ENCODE results near the gene CCT7.

CCT7 gene

GRCh38 chr2:73225513-73226360 is 8.4 kb upstream of the CCT7 start:
- no peak for TF ChIP-seq CTCF (IDR thresholded peaks at IDR 0.05; ENCODE audit: low read length, missing control alignments)
- DNase-seq (ENCODE audit: low read depth), result no peak
- H3K4me3 ChIP-seq (replicated peaks; ENCODE audit: low read depth, low read length), result no peak overlapping the region

GRCh38 chr2:73227086-73227485 is 7.0 kb upstream of the CCT7 start:
- no peak overlapping the region for H3K4me3 ChIP-seq (replicated peaks; ENCODE audit: low read depth, low read length)
- no peak for TF ChIP-seq CTCF (IDR thresholded peaks at IDR 0.05; ENCODE audit: low read length, missing control alignments)
- no peak for DNase-seq (ENCODE audit: low read depth)

- TF ChIP-seq CTCF (IDR thresholded peaks at IDR 0.05; ENCODE audit: low read length, missing control alignments), result no peak
- H3K4me3 ChIP-seq (replicated peaks; ENCODE audit: low read depth, low read length), result no peak overlapping the region
- no peak for DNase-seq (ENCODE audit: low read depth)
Observed at GRCh38 chr2:73228631-73229030, 5.5 kb upstream of the CCT7 start.

GRCh38 chr2:73232403-73233153 is 1.5 kb upstream of the CCT7 start:
- DNase-seq (ENCODE audit: low read depth), result no peak
- peak overlapping the region; percentile 95 for H3K4me3 ChIP-seq (replicated peaks; ENCODE audit: low read depth, low read length)
- no peak for TF ChIP-seq CTCF (IDR thresholded peaks at IDR 0.05; ENCODE audit: low read length, missing control alignments)

GRCh38 chr2:73233154-73233931 is 765 bp upstream of the CCT7 start, which contains the start of gene PRADC1:
Gene PRADC1 (minus strand): TSS chr2:73233239. CDS start chr2:73233160, 79 bp downstream.
- DNase-seq (ENCODE audit: low read depth), result peak; percentile 100
- peak within 1 kb of the TSS; percentile 95 for H3K4me3 ChIP-seq (replicated peaks; ENCODE audit: low read depth, low read length)
- TF ChIP-seq CTCF (IDR thresholded peaks at IDR 0.05; ENCODE audit: low read length, missing control alignments), result no peak

GRCh38 chr2:73235315-73236028 is 1.4 kb downstream of the CCT7 start:
- no peak for TF ChIP-seq CTCF (IDR thresholded peaks at IDR 0.05; ENCODE audit: low read length, missing control alignments)
- no peak for DNase-seq (ENCODE audit: low read depth)

More at GRCh38 chr2:73235315-73236028, 1.4 kb downstream of the CCT7 start:
- H3K4me3 ChIP-seq (replicated peaks; ENCODE audit: low read depth, low read length), result peak overlapping the region; percentile 95
